Measurements from ENCODE around the gene SPATA9.

The SPATA9 gene

DNA sequence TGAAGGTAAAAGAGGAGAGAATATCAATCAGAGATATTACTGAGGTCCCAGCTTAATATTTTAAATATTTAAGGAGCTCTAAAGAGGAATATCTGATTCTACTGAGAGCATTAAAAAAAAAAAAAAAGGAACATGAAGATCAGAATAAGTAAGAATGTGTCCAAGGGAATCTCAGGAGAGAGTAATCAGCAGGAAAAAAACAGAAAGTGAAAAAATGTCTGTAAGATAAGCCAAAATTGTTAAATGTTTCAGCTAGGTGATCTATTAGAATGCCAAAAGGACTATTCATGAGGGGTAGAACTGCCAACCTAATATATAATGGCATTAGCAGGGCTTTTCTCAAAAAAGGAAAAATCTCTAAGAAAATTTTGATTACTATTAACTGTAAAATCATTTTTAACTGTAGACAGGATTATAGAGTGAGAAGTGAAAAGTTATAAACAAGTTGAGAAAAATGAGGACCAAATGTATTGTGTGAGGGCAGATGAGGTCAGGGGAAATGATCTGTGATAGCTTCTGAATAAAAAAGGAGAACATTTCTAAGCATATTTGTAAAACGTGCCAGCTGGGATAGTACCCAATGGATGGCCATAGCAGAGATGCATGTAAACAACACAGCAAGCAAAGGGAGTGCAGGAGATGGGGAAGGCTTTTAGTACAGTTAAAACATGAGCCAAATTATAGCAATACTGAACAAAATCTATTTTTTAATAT, 38.9 kb upstream of the SPATA9 start:
- TF ChIP-seq, protein P1, sequence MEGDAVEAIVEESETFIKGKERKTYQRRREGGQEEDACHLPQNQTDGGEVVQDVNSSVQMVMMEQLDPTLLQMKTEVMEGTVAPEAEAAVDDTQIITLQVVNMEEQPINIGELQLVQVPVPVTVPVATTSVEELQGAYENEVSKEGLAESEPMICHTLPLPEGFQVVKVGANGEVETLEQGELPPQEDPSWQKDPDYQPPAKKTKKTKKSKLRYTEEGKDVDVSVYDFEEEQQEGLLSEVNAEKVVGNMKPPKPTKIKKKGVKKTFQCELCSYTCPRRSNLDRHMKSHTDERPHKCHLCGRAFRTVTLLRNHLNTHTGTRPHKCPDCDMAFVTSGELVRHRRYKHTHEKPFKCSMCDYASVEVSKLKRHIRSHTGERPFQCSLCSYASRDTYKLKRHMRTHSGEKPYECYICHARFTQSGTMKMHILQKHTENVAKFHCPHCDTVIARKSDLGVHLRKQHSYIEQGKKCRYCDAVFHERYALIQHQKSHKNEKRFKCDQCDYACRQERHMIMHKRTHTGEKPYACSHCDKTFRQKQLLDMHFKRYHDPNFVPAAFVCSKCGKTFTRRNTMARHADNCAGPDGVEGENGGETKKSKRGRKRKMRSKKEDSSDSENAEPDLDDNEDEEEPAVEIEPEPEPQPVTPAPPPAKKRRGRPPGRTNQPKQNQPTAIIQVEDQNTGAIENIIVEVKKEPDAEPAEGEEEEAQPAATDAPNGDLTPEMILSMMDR (conservative IDR thresholded peaks at IDR 0.05): no peak
- no peak for TF ChIP-seq ZFX (IDR thresholded peaks at IDR 0.05)
- no peak overlapping the region for H3K27ac ChIP-seq

DNA sequence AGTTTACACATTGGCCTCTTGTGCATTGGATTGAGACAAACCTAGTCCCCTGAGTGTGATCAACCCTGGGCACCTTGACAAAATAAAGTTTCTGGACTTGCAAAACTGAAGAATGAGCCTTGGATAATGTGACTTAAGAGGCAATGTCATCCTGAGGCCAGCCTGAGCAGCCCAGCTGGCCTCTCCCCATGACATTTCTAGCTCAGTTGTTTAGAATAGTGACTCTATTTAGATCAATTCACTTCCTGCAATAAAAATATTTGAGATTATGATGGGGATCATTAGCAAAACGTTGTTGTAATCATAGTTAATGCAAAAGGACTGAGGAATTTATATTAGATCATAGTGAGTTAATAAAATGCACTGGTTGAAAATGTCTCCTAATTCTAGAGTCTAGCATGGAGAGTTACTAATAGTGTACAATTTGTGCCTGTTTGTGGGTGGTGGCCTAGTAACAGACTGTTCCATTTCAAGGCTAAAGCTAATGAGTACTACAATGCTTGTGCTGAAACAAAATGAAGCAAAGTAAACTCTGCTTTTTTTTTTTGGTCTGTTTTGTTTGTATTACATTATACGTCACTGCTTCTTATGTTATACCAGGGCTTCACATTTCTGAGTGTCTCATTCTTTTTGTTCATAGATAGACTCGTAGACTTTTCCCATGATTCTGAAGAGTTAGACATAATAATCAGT, 37.4 kb upstream of the SPATA9 start:
- TF ChIP-seq ZFX (IDR thresholded peaks at IDR 0.05): no peak
- TF ChIP-seq, protein P1 (conservative IDR thresholded peaks at IDR 0.05): no peak
- no peak overlapping the region for H3K27ac ChIP-seq

DNA sequence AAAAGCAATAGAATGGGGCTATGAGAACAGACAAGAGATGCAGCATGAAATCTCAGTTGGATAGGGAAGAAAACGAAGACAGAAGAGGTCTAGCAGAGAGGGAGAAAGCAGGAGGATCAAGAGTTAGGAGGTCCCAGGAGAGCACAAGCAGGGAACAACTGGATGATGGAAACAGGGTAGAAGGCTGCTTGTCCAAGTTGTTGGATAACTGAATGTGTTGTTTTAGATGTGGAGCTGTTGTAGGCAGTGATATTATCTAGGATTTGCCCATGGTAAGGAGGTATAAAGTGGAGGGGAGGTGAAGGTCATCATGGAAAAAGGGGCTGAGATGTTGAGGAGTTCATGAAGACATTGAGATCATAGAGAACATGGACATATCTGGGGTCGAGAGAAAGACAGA, 35.9 kb upstream of the SPATA9 start:
- no peak overlapping the region for H3K27ac ChIP-seq
- TF ChIP-seq, protein P1 (conservative IDR thresholded peaks at IDR 0.05): no peak
- no peak for TF ChIP-seq ZFX (IDR thresholded peaks at IDR 0.05)

DNA sequence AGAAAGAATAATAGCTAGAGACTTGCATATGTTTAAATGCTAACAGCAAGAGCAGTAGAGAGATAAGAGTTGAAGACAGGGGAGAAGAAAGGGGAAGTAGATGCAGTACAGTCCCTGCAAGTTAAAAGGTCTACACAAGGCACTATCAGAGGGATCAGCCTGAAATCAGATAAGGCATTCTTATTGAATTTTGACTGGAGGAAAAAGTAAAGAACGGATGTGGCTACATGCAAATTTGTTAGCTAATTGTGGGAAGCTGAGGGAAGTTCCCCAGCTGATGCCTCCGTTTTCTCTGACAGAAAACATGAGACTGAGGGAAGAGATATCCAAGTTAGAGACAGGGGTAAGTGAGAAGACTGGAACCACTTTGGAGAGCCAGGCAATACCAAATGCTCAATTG, 35.4 kb upstream of the SPATA9 start:
- TF ChIP-seq, protein P1 (conservative IDR thresholded peaks at IDR 0.05): no peak
- TF ChIP-seq ZFX (IDR thresholded peaks at IDR 0.05): no peak
- H3K27ac ChIP-seq: no peak overlapping the region

DNA sequence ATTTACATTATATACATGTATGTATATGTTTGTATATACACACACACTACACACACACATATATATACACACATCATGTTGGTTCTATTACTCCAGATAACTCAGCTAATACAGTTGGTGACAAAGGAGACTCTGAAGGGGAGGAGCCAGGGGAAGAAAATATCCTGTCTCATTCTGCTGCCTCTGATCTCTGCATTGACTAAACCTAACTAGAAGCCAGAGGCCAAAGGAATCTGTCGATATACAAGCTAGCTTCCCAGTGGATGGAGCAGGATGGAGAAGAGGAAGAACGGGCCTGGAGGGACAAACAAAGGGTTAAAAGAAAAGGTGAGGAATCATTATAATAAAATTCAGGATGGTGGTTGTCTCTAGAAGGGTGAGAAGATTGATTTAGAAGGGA, 34.6 kb upstream of the SPATA9 start:
- H3K27ac ChIP-seq: no peak overlapping the region
- TF ChIP-seq ZFX (IDR thresholded peaks at IDR 0.05): no peak
- TF ChIP-seq, protein P1 (conservative IDR thresholded peaks at IDR 0.05): no peak

DNA sequence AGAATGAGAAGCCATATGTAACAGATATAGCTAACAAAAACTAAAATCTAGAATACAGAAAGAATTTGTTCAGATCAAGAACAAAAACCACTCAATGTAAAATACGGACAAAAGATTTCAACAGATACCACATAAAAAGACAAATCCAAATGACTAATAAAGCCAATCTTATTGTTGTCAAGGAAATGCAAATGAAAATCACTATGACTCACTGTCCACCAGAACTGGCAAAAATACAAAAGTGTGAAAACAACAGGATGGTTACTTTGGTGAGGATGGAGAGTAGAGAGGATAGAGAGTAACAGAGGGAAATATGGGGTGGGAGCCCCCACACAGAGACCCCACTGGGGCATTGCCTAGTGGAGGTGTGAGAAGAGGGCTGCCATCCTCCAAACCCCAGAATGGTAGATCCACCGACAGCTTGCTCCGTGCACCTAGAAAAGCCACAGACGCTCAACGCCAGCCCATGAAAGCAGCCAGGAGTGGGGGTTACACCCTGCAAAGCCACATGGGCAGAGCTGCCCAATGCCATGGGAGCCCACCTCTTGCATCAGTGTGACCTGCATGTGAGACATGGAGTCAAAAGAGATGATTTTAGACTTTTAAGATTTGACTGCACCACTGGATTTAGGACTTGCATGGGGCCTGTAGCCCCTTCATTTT, 33.1 kb upstream of the SPATA9 start:
- no peak overlapping the region for H3K27ac ChIP-seq
- no peak for TF ChIP-seq ZFX (IDR thresholded peaks at IDR 0.05)
- TF ChIP-seq, protein P1 (conservative IDR thresholded peaks at IDR 0.05): no peak
